ELF-1 (cell line): ENCODE results near the gene PITRM1.
A peak's percentile ranks its signal among the peaks of the same experiment; 100 is the strongest.

ENCODE experiments used
- DNase-seq: peaks from one replicate; pipeline ENCODE4 v3.0.0-alpha.2; 2016; ENCODE audit warnings: low read depth, low spot score

Gene PITRM1

DNA sequence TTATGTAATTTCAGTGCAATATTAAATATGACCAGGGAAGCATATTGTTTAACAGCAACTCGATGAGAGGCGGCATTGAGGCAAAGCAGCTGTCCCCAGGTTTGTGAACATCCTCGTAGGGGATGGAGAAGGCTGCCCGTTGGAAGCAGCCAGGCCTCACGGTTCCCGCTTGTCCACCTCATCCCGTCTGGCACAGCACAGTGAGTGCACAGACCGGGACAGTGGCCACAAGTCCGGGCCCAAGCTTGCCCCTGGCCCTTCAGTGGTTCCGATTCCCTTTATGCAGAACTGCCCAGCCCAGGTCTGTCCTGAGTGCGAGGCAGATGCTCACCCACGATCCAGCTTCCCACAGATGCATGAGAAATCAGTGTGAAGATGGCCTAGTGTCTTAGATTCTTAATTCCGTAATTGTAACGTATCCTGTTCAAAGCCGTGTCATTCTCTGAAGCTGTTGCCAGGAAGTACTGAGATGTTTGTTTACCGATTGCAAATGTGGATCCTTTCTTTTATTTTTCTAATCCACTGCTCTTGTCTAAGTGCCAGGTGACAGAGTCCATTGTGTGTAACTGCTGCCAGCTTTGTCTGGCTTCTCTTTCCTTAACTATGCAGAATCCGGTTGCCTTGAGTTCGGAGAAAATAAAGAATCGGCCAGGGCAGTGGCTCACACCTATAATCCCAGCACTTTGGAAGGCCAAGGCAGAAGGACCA is 69.7 kb downstream of the PITRM1 start:
- DNase-seq: no peak

DNA sequence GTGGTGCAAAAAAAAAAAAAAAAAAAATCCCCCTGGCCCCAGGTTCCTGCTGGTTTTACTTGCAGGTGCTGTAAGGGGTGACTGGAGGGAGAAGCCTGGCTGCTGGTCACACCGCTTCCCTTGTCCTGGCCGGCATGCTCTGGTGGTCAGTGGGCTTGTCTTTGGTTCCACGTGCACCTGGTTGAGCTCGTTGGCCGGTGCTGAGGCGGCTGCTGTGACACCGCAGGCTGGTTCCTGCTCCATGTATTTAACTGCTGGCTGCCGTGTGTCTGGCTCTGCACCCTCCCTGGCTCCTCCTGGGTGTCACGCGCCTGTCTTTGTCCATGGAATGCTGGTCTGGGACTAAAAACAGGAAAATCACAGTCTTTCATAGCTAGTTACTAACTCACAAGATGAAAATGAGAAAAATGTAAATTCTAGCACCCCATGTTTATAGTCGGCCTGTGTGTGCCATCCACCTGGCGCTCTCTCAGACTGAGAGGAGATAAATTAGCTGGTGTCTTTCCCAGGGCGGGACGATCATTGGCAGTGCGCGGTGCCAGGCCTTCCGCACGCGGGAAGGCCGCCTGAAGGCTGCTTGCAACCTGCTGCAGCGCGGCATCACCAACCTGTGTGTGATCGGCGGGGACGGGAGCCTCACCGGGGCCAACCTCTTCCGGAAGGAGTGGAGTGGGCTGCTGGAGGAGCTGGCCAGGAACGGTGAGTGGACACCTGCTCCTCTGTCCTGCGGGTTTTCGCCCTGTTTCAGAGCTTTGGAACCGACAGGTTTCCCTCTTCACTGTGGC is 71.5 kb downstream of the PITRM1 start:
- no peak for DNase-seq

DNA sequence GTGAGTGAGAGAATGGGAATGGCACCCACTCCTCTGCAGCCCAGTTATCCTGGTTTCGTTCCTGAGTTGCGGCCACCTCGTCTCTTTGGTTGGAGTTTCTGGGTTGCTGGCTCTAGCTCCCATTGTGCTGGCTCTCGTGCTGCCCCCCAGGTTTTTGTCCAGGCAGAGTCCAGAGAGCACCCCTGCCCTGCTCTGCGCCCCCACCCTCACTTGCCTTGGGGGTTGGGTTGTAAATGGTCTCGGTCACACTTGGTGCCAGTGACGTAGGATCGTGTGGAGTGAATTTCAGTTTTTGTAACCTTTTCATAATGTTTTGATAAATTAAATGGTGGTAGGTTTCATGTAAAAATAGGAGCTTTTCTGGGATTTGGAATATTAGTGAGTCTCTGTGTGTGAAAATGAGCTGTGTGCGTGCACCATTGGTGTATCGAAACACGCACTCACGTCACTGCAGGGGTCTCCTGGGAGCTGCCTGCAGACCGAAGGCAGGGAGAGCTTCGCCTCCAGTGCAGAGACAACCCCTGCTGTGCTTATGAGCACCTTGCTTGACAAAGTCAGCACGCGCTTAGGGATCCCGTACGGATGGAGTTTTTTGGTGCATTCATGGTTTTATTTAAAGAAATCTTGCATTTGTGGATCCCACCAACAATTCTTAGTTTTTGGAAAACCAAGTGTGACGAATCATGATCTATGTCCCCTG is 72.3 kb downstream of the PITRM1 start:
- DNase-seq: no peak

GRCh38 chr10:3099291-3100092 is 73.1 kb downstream of the PITRM1 start:
- no peak for DNase-seq

DNA sequence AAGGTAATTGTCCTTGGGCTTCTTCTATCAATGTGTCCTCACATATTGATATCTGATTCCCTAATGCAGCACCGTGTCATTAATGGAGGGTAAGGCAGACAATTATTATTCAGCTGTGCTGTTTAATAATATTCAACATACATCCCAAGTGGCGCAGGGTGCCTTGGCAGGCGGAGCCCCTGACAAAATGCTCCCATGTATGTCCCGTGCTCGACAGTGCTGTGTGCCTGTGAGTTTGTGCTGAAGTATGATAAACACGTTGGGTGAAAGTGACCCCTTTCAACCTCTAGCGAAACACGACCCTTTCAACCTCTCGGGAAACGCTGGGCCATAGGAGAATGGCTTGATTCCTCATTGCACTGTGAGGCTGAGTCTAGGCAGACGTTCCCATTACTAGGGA is 73.9 kb downstream of the PITRM1 start:
- DNase-seq: no peak

DNA sequence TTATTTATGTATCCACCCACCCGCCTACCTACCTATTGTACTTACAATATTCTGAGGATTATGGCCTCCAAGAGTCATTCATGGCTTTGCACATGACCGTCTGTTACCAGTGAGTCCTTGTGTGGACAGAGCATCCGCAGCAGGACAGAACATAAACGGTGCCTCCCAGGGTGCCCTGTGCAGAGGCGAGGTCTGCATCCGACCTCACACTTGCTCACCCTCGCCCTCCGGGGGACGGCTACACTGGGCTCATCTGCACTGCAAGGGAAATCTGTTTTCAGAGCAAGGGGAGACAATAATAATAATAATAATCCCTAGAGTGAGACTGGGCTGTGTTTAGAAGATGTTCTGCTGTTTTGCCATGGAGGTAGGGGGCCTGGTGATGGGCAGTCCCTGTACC is 75.4 kb downstream of the PITRM1 start:
- no peak for DNase-seq

GRCh38 chr10:3096149-3096548 is 76.4 kb downstream of the PITRM1 start:
- no peak for DNase-seq

GRCh38 chr10:3095373-3096139 is 77.0 kb downstream of the PITRM1 start:
- peak; percentile 66 for DNase-seq

DNA sequence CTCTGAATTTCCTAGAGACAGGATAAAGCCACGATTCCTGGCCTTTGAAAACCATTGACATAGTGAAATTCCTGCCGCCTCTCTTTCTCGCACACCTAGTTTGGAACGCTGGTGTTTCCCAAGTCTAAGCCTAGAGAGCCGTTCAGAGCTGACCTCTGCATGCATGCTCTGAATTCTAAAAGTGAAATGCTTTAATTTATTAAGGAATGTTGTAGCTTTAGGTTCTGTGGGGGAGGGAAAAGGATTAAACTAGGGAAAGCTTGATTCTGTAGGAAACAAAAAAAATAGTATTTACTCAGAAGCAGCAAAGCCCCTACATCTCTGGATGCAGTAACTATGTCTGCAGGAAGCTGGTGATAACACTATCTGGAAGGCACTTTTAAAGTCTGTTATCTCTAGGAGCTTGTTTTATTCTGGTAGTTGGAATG is 78.0 kb downstream of the PITRM1 start:
- peak; percentile 66 for DNase-seq

DNA sequence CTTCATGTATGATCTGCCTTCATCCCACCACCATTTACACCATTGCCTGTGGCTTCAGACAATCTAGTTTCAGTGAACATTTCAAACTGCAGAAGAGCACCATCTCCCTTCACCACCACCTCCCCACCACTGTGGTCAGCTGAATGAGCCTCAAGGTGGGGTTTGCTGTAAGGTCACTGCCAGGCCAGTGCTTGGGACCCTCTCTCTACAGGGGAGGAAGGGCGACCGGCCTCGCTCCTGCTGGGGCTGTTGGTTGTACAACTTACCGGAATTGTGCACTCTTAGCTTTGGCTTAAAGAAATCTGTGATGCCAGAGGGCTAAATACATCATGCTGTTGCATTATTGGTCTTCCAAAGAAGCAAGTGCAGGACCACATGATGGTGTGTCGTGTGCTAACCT is 78.6 kb downstream of the PITRM1 start:
- DNase-seq: no peak

DNA sequence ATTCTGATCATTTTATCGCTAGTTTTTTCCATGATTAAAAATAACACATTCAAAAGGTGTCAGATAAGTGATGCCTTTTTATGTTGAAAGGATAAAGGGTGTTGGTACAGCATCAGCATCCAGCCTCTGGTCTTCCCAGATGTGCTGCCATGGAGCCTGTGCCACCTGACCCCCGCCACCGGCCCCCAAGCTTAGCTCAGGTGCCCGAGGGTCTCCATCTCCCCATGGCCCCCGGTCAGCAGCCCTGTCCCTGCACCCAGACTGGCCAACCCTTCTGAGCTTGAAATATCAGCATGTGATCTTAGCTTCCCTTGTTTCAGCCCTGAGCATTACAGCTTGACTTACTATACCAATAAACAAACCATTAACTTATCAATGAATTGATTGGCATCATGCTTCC is 80.7 kb downstream of the PITRM1 start:
- no peak for DNase-seq

- no peak for DNase-seq
Observed at GRCh38 chr10:3090914-3091787, 81.4 kb downstream of the PITRM1 start.

DNA sequence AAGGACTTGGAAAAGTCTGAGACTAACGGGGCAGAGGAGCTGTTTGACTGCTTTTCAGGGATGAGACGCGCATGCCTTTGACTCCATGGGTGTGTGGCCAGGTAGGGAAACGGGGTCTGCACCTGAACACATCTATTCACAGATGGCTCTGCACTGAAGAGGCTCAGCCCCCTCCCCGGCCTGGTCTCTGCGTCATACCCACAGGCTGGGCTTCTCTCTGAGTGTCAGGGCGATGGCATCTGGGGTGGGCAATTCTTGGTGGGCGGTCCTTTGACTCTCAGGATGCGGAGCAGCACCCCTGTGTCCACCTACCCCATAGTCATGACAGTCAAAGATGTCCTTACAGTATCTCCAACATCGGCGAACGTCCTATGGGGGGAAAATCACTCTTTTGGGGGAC is 82.2 kb downstream of the PITRM1 start:
- no peak for DNase-seq
